H9 (cell line): ENCODE data around the gene AKNA. TPM values are rescaled to one million over a fixed set of nuclear protein-coding genes. Genes with fewer than 3 reads are reported as not detected.

ENCODE experiments used
- DNase-seq: peaks from one replicate; pipeline ENCODE4 v3.0.0-alpha.2; 2017
- H2AFZ ChIP-seq: one replicate; pipeline ENCODE4 v1.6.1; 2013; ENCODE audit warnings: mild to moderate bottlenecking, low read length, control low read depth, moderate library complexity
- H2AK5ac ChIP-seq: 2 replicates; pipeline ENCODE4 v1.6.1; 2013; ENCODE audit warnings: low read length, control low read depth, mixed read lengths; ENCODE audit not compliant: insufficient read length
- H2BK120ac ChIP-seq: one replicate; pipeline ENCODE4 v1.6.1; 2013; ENCODE audit warnings: low read depth, mild to moderate bottlenecking, low read length, control low read depth, inconsistent platforms; ENCODE audit not compliant: poor library complexity, severe bottlenecking
- H2BK12ac ChIP-seq: 2 replicates; pipeline ENCODE4 v1.6.1; 2013; ENCODE audit warnings: low read length, control low read depth, mixed read lengths, low read depth; ENCODE audit not compliant: insufficient read length
- H2BK15ac ChIP-seq: 2 replicates; pipeline ENCODE4 v1.6.1; 2013; ENCODE audit warnings: low read depth, low read length, control low read depth
- H2BK20ac ChIP-seq: one replicate; pipeline ENCODE4 v1.6.1; 2013; ENCODE audit warnings: low read depth, mild to moderate bottlenecking, low read length, control low read depth, inconsistent platforms; ENCODE audit not compliant: poor library complexity, severe bottlenecking
- H2BK5ac ChIP-seq: 2 replicates; pipeline ENCODE4 v1.6.1; 2013; ENCODE audit warnings: low read length, control low read depth, mixed read lengths; ENCODE audit not compliant: insufficient read length
- H3K14ac ChIP-seq: 2 replicates; pipeline ENCODE4 v1.6.1; 2013; ENCODE audit warnings: low read length, control low read depth; ENCODE audit not compliant: insufficient read depth
- H3K18ac ChIP-seq: 2 replicates; pipeline ENCODE4 v1.6.1; 2013; ENCODE audit warnings: low read depth, mild to moderate bottlenecking, mixed read lengths, low read length, control low read depth; ENCODE audit not compliant: insufficient read length
- H3K23ac ChIP-seq: 2 replicates; pipeline ENCODE4 v1.6.1; 2013; ENCODE audit warnings: low read length, control low read depth, mixed read lengths, low read depth; ENCODE audit not compliant: insufficient read length
- H3K23me2 ChIP-seq: 2 replicates; pipeline ENCODE4 v1.6.1; 2013; ENCODE audit warnings: low read depth, mild to moderate bottlenecking, mixed read lengths, low read length, control low read depth; ENCODE audit not compliant: insufficient read length, poor library complexity, severe bottlenecking
- H3K27ac ChIP-seq: 2 replicates; pipeline ENCODE4 v1.5.1; 2013; ENCODE audit warnings: low read length, control low read depth, mixed read lengths, low read depth; ENCODE audit not compliant: insufficient read length
- H3K27me3 ChIP-seq: 2 replicates; pipeline ENCODE4 v1.6.1; 2013; ENCODE audit warnings: low read length, control low read depth, inconsistent platforms; ENCODE audit not compliant: insufficient read depth
- H3K4ac ChIP-seq: 2 replicates; pipeline ENCODE4 v1.6.1; 2013; ENCODE audit warnings: low read depth, mild to moderate bottlenecking, control low read depth, inconsistent platforms, low read length, moderate library complexity
- H3K4me1 ChIP-seq: 2 replicates; pipeline ENCODE4 v1.6.1; 2013; ENCODE audit warnings: low read length, control low read depth, inconsistent platforms; ENCODE audit not compliant: insufficient read depth
- H3K4me2 ChIP-seq: 2 replicates; pipeline ENCODE4 v1.6.1; 2013; ENCODE audit warnings: low read length, control low read depth, mixed read lengths; ENCODE audit not compliant: insufficient read length, insufficient read depth
- H3K56ac ChIP-seq: 2 replicates; pipeline ENCODE4 v1.6.1; 2013; ENCODE audit warnings: low read depth, mild to moderate bottlenecking, mixed read lengths, low read length, control low read depth; ENCODE audit not compliant: insufficient read length
- H3K79me1 ChIP-seq: 2 replicates; pipeline ENCODE4 v1.6.1; 2013; ENCODE audit warnings: low read depth, mild to moderate bottlenecking, moderate library complexity, low read length, control low read depth, inconsistent platforms; ENCODE audit not compliant: insufficient read depth, poor library complexity, severe bottlenecking
- H3K79me2 ChIP-seq: 2 replicates; pipeline ENCODE4 v1.6.1; 2013; ENCODE audit warnings: low read length, control low read depth, inconsistent platforms; ENCODE audit not compliant: insufficient read depth
- H3K9ac ChIP-seq: 2 replicates; pipeline ENCODE4 v1.6.1; 2013; ENCODE audit warnings: low read length, control low read depth, mixed read lengths; ENCODE audit not compliant: insufficient read length; ENCODE audit errors: extremely low read depth
- H3K9me3 ChIP-seq: one replicate; pipeline ENCODE4 v1.6.1; 2013; ENCODE audit warnings: low read depth, low read length, inconsistent platforms; ENCODE audit not compliant: control insufficient read depth
- H3T11ph ChIP-seq: one replicate; pipeline ENCODE4 v1.6.1; 2013; ENCODE audit warnings: mild to moderate bottlenecking, low read length, control low read depth, inconsistent platforms
- H4K20me1 ChIP-seq: one replicate; pipeline ENCODE4 v1.6.1; 2013; ENCODE audit not compliant: control insufficient read depth, insufficient read length, insufficient read depth
- H4K5ac ChIP-seq: 2 replicates; pipeline ENCODE4 v1.6.1; 2013; ENCODE audit warnings: low read depth, mild to moderate bottlenecking, mixed read lengths, low read length, control low read depth; ENCODE audit not compliant: insufficient read length
- H4K8ac ChIP-seq: replicated peaks from 2 replicates; pipeline ENCODE4 v1.6.1; 2013; ENCODE audit warnings: low read length, control low read depth, mixed read lengths, low read depth; ENCODE audit not compliant: insufficient read length
- H4K91ac ChIP-seq: 2 replicates; pipeline ENCODE4 v1.6.1; 2013; ENCODE audit warnings: low read depth, mild to moderate bottlenecking, moderate library complexity, mixed read lengths, low read length, control low read depth; ENCODE audit not compliant: insufficient read length
- H3K27ac Mint-ChIP-seq, 3 experiments: 2 replicates in 2 of 3; 3 replicates in 1 of 3; pipeline ENCODE4 v1.8.0; 2020 to 2021; ENCODE audit warnings: mixed read lengths in 3 of 3, mild to moderate bottlenecking in 1 of 3, moderate library complexity in 1 of 3
- H3K27me3 Mint-ChIP-seq: 2 replicates; pipeline ENCODE4 v1.8.0; 2021; ENCODE audit warnings: low read depth, mild to moderate bottlenecking, moderate library complexity, mixed read lengths
- H3K36me3 Mint-ChIP-seq, 3 experiments: 2 replicates in 2 of 3; 3 replicates in 1 of 3; pipeline ENCODE4 v1.8.0; 2020 to 2021; ENCODE audit warnings: low read depth in 3 of 3, mixed read lengths in 3 of 3; ENCODE audit not compliant: insufficient read depth in 1 of 3
- H3K4me1 Mint-ChIP-seq, 2 experiments: 2 replicates each; pipeline ENCODE4 v1.8.0; 2020; ENCODE audit warnings: mixed read lengths in 2 of 2
- H3K4me3 Mint-ChIP-seq, 2 experiments: 2 replicates in 1 of 2; 3 replicates in 1 of 2; pipeline ENCODE4 v1.8.0; 2020 to 2021; ENCODE audit warnings: mild to moderate bottlenecking in 2 of 2, mixed read lengths in 2 of 2, moderate library complexity in 1 of 2
- H3K9me3 Mint-ChIP-seq, 2 experiments: 2 replicates in 1 of 2; 3 replicates in 1 of 2; pipeline ENCODE4 v1.8.0; 2020; ENCODE audit warnings: mild to moderate bottlenecking in 2 of 2, mixed read lengths in 2 of 2, moderate library complexity in 1 of 2
- WGBS: extraction: QIAGEN DNeasy Blood & Tissue Kit; methylation state at CpG from one replicate; pipeline ENCODE4 v1.1.7; 2013; ENCODE audit warnings: missing lambda C conversion rate, low lambda C conversion rate, mixed read lengths; ENCODE audit not compliant: insufficient read length; ENCODE audit errors: extremely low coverage; 5-methylcytosine and 5-hydroxymethylcytosine counted together
- total RNA-seq: library from RNA; stranded (reverse); gene quantifications from 2 replicates; pipeline ENCODE4 v1.2.1, GENCODE V29; 2021
- TF ChIP-seq, protein P1 (sequence below): fragments of 200-600 bp; sonication (generic); conservative IDR thresholded peaks from 3 replicates; pipeline ENCODE4 v1.8.0; 2021; ENCODE audit warnings: antibody characterized with exemption, mild to moderate bottlenecking

Gene AKNA
- total RNA-seq, 1 experiment from 2014 or later, result 19.7 TPM

DNA sequence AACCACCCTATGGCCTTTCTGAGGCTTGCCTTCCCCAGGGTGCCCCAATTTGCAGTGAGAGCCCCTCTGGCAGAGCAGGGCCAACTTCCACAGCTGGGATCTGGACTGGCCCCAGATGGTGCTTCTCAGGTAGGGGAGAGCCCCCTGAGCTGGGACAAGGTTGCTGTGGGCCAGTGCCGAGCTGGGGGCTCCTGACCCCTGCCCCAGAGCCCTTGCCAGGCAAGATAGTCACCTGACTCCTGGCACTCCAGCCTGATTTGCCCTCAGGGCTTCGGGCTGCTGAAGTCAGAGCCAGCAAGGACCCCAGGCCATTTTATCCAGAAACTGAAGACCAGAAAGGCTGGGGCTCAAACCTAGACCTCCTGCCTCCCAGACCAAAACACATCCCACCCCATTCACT, 33.4 kb upstream of the AKNA start:
- Histone ChIP-seq H4K5ac (no peak overlapping the region), H3K4me2 (no peak overlapping the region), H4K20me1 (no peaks in the 10 kb centered on the region), H2AK5ac (no peak overlapping the region), H3T11ph (no peak overlapping the region), H3K9me3 (no peaks in the 10 kb centered on the region), H3K18ac (no peak overlapping the region), H3K56ac (no peak overlapping the region), H3K79me1 (no peaks in the 10 kb centered on the region), H3K14ac (no peak overlapping the region), H2AFZ (no peak overlapping the region), H3K4ac (no peak overlapping the region), H3K79me2 (no peaks in the 10 kb centered on the region), H2BK5ac (no peak overlapping the region), H3K4me1 (0 out of 2 replicates have a peak, but pooled peaks cover 2% of the 10 kb centered on the region), H3K9ac (no peak overlapping the region), H3K23me2 (no peaks in the 10 kb centered on the region), H2BK15ac (no peak overlapping the region), H4K8ac (no peak overlapping the region), H3K23ac (no peak overlapping the region), H3K27ac (no peak overlapping the region), H3K27me3 (no peaks in the 10 kb centered on the region), H4K91ac (no peak overlapping the region), H2BK12ac (no peak overlapping the region), H2BK120ac (no peak overlapping the region), H2BK20ac (no peak overlapping the region)
- peaks cover 9 to 16% of the 10 kb centered on the region in 2 experiments for H3K4me1 Mint-ChIP-seq
- peaks cover 3% of the 10 kb centered on the region; the same call in 1 of the 2 replicates for H3K27me3 Mint-ChIP-seq
- H3K4me3 Mint-ChIP-seq, result no peak overlapping the region
- TF ChIP-seq, protein P1, sequence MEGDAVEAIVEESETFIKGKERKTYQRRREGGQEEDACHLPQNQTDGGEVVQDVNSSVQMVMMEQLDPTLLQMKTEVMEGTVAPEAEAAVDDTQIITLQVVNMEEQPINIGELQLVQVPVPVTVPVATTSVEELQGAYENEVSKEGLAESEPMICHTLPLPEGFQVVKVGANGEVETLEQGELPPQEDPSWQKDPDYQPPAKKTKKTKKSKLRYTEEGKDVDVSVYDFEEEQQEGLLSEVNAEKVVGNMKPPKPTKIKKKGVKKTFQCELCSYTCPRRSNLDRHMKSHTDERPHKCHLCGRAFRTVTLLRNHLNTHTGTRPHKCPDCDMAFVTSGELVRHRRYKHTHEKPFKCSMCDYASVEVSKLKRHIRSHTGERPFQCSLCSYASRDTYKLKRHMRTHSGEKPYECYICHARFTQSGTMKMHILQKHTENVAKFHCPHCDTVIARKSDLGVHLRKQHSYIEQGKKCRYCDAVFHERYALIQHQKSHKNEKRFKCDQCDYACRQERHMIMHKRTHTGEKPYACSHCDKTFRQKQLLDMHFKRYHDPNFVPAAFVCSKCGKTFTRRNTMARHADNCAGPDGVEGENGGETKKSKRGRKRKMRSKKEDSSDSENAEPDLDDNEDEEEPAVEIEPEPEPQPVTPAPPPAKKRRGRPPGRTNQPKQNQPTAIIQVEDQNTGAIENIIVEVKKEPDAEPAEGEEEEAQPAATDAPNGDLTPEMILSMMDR, result no peak
- H3K9me3 Mint-ChIP-seq, result no peaks in the 10 kb centered on the region
- WGBS, result no CpG with 5 or more reads among the region's 2 CpGs
- no peak overlapping the region for H3K27ac Mint-ChIP-seq
- H3K36me3 Mint-ChIP-seq, result no peaks in the 10 kb centered on the region; a peak in 1 of 7 replicates
- DNase-seq, result no peak
